GM21786 (cell line): ENCODE results near the gene PARP14.
"Not testable (repeated sequence)": the region's sequence is repeated elsewhere in the genome, so short reads cannot be mapped to it uniquely, and the experiment has no call there.

Experiments
- ATAC-seq: cut with Tn5 transposase; IDR thresholded peaks from one replicate; pipeline ENCODE4 v1.9.1; 2021; ENCODE audit not compliant: unreplicated experiment

PARP14 gene

DNA sequence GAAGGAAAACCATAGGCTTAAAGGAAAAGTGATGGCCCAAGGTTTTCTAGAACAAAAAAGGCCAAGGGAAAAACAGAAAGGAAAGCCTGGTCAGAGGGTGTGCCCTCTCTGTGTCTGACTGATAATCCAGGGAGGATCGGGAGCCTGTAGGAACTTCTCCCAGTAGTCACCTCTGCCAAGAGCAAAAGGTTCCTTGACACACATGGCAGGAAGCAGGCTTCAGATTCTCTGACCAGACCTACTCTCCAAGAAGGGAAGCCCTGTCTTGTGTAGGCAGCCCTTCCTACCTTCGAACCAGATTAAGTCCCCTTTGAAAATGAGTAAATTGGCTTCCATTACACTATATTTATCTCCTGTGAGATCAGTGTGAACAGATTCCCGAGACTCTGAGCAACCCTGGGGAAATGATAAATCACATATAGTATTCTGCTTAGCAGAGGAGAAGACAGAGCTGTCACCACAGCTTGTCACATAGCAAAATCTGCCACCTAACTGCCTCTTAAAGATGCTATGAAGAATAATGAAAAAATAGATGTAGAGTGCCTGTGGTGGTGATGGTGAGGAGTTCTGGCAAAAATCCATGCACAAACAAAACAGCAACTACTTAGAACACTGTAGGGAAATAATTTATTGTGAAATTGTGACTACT, 38.8 kb downstream of the PARP14 start:
- ATAC-seq = no peak

DNA sequence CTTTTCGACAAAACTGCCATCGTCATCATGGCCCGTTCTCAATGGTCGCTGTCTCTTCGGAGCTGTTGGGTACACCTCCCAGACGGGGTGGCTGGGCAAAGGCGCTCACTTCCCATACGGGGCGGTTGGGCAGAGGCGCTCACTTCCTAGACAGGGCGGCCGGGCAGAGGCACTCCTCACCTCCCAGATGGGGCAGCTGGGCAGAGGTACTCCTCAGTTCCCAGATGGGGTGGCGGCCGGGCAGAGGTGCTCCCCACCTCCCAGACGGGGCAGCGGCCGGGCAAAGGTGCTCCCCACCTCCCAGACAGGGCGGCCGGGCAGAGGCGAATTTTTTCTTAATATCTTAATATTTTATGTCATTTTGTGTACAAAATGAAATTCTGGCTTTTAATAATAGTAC, 44.5 kb downstream of the PARP14 start:
- ATAC-seq = no peak

DNA sequence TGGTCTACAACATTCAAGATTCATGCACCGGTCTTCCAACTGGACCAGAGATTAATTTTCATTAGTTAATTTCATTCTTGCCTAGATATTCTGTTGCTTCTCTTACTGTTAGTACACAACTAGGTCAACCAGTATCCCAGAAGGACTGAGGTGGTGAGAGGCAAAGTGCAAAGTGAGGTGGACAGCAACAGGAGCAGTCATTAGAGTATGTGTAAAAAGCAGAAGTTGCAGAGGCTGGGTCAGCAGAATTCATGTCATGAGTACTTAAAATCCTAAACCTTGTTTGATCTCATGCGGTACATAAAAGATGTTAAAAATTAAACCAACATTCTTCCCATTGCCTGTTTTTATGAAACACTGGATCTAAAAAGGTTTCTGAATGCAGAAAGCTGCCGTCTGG, 46.7 kb downstream of the PARP14 start:
- no peak for ATAC-seq

DNA sequence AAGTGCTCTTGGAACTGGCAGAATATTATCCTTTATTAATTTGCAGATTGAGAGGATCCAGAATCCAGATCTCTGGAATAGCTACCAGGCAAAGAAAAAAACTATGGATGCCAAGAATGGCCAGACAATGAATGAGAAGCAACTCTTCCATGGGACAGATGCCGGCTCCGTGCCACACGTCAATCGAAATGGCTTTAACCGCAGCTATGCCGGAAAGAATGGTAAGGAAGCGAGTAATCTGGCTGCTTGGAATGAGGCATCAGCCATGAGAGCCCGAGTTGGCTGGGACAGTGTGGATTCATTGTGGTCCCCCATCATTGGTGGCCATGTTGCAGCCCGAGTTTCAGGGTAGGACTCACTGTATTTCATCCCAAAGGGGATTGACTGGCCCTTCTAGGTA, 47.1 kb downstream of the PARP14 start:
- no peak for ATAC-seq

DNA sequence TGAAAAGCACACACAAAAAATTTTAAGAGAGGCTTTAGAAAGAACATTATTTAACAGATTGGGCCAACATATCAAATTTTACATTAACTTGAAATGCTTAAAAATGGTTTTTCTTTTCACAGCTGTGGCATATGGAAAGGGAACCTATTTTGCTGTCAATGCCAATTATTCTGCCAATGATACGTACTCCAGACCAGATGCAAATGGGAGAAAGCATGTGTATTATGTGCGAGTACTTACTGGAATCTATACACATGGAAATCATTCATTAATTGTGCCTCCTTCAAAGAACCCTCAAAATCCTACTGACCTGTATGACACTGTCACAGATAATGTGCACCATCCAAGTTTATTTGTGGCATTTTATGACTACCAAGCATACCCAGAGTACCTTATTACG, 47.5 kb downstream of the PARP14 start:
- no peak for ATAC-seq

DNA sequence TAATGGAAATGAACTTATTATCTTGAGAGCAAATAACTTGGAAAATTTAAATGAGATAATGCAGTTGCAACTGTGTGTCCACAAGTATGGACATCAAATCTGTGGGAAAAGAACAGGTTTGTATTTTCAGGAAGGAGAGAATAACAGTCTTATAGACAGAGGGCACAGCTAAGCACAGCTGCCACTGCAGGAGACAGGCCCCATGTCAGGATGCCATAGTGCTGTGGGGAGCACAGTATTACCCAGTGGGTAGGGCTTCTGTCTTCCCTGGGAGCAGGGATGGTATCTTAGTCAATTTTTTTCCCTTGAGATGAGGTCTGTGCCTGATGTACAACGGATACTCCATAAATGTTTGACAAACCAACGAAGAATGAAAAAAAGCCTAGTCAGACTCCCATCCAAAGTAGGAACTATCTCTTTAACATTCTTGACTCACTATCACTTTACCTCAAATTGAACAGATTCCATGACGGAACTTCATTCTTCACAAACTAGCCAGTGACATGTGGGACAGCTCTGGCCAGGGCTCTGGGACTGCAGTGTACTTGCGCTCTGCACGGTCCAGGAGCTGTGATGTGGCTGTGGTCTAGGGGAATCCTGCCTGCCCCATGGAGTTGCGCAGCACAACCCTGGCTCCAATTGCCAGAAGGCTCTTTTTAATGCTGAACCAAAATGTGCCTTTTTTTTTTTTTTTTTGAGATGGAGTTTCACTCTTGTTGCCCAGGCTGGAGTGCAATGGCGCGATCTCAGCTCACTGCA, 48.3 kb downstream of the PARP14 start:
- no peak for ATAC-seq

DNA sequence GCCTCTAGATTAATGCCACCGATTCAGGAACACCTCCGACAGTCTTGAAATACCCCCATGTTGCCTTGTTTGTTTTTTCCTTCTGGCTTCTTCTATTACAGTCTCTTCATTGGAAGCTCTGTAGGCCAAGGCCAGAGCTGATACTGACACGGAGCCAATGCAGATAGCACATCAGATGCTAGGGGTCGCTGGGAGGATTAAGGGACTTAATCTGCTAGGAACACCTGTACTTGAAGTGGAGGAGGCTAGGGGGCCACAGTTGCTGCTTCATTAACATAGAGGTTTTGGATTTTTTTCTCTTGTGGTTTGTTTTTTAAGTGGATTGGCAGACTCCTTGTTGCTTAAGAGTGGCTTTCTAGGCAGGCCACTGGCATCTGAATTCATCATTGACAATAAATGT, 49.6 kb downstream of the PARP14 start:
- ATAC-seq = no peak

DNA sequence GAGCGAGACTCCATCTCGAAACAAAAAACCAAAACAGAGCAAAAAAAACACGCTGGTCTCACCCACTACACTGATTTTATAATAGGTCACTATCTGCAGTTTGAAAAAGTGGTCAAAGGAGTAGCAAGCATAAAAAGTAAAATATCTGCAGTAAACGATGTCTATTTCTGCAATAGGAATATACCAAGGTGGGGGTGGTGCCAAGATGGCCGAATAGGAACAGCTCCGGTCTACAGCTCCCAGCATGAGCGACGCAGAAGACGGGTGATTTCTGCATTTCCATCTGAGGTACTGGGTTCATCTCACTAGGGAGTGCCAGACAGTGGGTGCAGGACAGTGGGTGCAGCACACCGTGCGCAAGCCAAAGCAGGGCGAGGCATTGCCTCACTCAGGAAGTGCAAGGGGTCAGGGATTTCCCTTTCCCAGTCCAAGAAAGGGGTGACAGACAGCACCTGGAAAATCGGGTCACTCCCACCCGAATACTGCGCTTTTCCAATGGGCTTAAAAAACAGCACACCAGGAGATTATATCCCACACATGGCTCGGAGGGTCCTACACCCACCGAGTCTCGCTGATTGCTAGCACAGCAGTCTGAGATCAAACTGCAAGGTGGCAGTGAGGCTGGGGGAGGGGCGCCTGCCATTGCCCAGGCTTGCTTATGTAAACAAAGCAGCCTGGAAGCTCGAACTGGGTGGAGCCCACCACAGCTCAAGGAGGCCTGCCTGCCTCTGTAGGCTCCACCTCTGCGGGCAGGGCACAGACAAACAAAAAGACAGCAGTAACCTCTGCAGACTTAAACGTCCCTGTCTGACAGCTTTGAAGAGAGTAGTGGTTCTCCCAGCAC, 52.3 kb downstream of the PARP14 start:
- ATAC-seq = not testable (repeated sequence)

DNA sequence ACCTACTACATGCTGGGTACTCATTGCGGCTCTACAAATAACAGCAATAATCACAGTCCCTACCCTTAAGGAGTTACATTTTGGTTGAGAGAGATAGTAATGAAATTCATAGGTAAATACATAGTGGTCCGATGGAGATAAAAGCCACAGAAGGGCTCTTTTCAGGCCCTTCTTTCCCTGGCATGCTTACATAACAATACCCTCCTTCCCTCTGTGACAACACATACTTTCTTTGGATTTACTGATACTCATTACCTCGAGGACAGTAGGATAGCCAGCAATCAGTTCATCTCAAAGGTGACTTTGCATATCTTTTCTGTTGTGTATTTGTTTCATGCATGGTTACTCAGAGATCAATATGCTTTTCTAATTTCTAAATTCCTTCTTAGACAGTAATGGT, 58.5 kb downstream of the PARP14 start:
- ATAC-seq = no peak

DNA sequence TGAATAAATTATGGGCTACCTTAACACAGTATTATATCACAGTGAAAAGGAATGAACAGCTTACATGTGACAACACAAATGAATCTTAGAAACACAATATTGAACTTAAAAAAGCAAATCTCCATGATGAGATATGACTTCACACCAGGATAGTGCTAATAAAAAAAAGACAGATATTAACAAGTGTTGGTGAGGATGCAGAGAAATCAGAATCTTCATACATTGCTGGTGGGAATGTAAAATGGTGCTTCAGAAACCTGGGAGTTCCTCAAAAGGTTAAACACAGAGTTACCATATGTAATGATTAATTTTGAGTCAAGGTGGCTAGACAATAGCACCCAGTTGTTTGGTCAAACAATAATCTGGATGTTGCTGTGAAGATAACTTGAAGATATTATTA, 61.6 kb downstream of the PARP14 start:
- no peak for ATAC-seq

DNA sequence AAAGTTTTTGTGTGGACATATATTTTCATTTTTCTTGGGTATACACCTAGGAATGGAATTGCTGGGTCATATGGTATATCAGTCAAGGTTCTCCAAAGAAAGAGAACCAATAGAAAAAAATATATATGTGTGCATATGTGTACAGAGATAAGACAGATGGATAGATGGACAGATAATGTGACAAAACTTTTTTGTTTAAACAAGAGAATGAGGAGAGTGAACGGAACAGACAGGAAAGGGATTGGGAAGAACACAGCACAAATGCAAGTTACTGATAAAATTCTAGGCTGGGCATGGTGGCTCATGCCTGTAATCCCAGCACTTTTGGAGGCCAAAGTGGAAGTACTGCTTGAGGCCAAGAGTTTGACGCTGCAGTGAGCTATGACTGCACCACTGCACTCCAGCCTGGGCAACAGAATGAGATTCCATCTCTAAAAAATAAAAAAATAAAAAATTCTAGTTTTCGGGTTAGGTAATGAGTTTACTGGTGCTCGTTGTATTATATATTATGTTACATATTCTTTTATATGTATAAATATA, 63.0 kb downstream of the PARP14 start:
- no peak for ATAC-seq

DNA sequence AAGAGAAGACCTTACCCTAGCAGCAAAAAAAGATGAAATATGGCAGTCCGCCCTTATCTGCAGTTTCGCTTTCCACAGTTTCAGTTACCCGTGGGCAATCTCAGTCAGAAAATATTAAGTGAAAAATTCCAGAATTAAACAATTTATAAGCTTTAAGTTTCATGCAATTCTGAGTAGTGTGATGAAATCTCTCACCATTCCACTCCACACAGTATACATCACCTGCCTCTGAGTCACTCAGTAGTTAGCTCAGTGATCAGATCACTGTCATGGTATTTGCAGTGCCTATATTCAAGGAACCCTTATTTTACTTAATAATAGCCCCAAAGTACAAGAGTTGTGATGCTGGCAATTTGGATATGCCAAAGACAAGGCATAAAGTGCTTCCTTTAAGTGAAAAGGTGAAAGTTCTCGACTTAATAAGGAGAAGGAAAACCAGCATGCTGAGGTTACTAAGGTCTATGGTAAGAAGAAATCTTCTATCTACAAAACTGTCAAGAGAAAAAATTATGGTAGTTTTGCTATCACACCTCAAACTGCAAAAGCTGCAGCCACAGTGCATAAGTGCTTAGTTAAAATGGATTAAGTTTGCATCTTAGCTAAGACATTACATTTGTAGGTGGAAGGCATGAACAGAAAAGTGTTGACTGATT, 64.9 kb downstream of the PARP14 start:
- ATAC-seq = no peak

DNA sequence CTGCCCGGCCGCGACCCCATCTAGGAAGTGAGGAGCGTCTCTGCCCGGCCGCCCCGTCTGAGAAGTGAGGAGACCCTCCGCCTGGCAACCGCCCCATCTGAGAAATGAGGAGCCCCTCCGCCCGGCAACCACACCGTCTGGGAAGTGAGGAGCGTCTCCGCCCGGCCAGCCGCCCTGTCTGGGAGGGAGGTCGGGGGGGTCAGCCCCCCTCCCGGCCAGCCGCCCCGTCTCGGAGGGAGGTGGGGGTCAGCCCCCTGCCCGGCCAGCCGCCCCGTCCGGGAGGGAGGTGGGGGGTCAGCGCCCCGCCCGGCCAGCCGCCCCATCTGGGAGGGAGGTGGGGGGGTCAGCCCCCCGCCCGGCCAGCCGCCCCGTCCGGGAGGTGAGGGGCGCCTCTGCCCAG, 66.7 kb downstream of the PARP14 start:
- ATAC-seq = not testable (repeated sequence)

DNA sequence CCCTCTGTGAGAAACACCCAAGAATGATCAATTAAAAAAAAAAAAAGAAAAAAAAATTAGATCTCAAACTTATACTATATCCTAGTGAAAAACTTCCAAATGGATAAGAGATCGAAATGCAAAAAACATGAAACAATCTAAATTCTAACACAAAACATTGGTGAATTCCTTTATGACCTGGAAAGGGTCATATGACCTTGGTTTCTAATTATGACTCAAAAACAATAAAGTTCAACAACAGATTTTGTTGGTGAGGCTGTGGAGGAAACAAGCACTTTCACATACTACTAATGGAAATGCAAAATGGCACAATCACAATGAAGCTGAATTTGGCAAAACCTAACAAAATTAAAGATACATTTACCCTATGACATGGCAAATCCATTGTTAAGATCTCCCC, 67.7 kb downstream of the PARP14 start:
- no peak for ATAC-seq

DNA sequence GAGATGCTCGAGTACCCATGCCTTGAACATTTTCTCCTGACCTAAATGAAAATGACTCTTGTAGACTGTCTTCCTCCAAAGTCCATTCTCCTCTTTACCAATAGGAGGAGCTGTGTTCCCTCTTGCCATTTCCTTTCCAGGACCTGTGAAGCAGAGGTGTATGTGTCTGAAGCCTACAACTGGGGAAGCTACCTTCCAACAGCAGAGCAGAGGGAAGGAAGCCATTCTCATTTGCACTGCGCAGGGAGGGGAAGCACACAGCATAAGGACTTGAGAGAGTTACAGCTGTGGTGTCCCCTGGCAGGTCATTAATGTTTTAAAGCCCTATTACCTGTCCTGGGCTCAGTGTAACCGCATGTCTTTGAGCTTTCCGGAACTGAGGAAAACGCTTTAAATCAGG, 74.3 kb downstream of the PARP14 start:
- peak; percentile 61 for ATAC-seq

DNA sequence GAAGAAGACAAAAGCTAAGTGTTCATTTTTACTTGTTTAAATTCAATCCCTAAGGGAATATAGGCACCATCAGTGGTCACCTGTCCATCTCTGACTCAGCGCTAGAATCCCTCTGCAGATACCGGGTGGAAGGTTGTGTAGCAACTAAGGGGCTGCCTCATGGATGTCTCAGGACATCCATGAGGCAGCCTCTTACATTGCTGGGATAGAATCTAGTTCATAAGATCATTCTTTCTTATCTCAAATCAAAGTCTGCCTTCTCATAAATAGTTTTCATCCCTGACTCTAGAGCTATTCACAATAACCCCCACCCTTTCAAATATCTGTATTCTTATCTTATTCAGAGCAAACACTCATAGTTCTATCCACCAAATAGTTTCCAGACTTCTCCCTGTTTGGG, 74.9 kb downstream of the PARP14 start:
- no peak for ATAC-seq

DNA sequence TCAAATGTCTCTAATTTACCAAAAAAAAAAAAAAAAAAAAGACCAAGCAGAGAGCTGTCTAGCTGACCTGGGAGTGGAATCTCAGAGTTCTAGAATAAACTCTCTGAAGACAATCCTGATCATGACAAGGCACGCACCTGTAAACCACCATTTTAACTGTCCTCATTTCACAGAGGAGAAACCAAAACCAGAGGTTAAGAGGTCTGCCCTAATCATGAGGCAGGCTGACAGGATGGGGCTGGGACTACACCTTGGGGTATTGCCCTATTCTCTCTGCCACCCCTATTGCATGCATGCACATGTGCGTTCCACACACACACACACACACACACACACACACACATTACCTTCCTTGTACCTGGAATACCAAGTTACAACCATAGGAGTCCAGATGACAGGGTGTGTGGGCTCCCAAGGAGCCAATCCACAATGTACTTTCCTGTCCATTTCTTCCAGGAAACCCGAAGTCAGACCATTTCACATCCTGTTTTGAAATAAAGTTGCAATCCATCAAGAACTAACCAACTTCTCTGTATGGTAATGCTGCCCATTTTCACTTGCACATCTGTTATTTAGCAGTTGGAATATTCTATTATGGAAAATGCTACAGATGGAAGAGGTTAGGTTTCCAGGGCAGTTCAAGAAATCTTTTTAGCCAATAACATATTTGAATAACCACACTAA, 78.4 kb downstream of the PARP14 start:
- no peak for ATAC-seq

DNA sequence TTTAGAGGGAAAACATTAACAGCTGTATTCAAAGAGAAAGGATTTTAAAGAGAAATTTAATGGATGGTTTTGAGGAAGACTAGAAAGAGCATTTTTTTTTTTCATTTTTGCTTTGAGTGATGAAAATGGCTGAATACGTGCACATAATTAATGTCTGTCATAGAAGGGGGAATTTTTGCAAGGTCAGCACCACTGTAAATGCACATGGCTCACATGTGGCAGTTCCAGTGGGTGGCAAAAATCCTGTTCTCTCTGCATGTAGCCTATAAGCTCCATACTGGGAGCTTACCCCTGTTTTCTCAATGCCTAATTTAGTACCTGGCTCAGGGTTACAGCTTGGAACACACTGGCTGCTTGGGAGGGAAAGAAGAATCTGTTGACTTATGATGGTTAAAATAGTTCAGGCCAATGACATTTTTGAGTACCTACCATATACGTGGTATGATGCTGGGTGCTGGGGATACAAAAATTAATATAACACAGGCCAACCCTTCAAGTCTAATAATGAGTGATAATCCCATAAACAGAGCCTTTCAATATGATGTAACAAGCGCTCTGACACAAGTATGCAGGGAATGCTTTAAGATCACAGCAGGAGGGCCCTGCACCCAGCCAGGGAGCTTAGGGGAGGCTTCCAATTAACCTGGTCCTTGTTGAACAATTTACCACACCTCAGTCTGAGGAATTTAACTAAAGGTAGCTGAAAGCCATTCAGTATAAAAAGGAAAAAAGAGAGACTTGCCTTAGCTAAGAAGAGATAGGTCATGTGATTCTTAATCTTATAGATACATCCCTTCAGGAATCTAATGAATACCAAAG, 80.0 kb downstream of the PARP14 start:
- ATAC-seq = no peak

DNA sequence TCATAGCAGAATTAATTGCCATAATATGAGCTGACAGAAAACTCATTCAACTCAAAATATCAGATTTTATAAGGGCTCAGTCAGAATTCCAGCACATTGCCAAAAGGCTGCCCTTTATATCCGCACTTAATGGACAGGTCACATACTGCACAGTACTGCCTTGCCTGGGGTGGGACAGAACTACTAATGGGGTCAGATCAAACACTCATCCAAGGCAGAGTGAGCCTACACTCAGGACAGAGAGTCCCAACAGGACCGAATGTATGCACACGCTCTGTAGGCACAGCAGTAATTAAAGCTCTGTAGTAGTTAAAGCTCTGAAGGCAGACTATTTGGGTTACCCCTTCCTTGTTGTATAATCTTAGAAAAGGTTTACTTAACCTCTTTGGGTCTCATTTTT, 85.8 kb downstream of the PARP14 start:
- ATAC-seq = no peak
